ENCODE measurements around the gene SLC35F5. TPM values are rescaled to one million over a fixed set of nuclear protein-coding genes. Genes with fewer than 3 reads are reported as not detected.
"Not testable (repeated sequence)": the region's sequence is repeated elsewhere in the genome, so short reads cannot be mapped to it uniquely, and the experiment has no call there.

Gene SLC35F5
- total and polyA plus RNA-seq, 4 donors, result 15.3 to 70.8 (median 44.6) TPM

GRCh38 chr2:113698251-113698650, 58.2 kb downstream of the SLC35F5 start:
- not testable (repeated sequence) for H3K9ac ChIP-seq (ENCODE audit: low read depth in 1 of 2, low read length in 2 of 2); H3K4me1 ChIP-seq (ENCODE audit: control insufficient read depth in 4 of 4, insufficient read depth in 4 of 4, low read length in 3 of 4); H3K4me3 ChIP-seq (ENCODE audit: low read depth in 1 of 3, low read length in 3 of 3); H3K36me3 ChIP-seq (ENCODE audit: control insufficient read depth in 4 of 4, insufficient read depth in 3 of 4, low read depth in 1 of 4, low read length in 3 of 4); DNase-seq (ENCODE audit: low spot score); H3K27me3 ChIP-seq (ENCODE audit: control insufficient read depth in 4 of 4, insufficient read depth in 4 of 4, low read length in 3 of 4); H3K9me3 ChIP-seq (ENCODE audit: control insufficient read depth in 4 of 4, low read length in 3 of 4); H3K27ac ChIP-seq (ENCODE audit: low read depth in 1 of 2, low read length in 2 of 2)
- 97% methylated on average over 2 of the region's 2 CpGs for WGBS

DNA sequence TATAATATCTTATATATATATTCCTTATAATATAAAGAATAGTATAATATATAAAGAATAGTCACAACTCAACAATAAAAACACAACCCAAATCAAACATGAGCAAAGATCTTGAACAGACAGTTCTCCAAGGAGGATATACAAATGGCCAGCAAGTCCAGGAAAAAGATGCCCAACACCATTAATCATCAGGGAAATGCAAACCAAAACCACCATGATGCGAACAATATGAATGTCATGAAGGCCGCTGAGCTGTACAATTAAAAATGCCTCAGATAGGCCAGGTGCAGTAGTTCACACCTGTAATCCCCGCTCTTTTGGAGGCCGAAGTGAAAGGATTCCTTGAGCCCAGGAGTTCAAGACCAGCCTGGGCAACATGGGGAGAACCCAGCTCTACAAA, 58.9 kb downstream of the SLC35F5 start:
- Histone ChIP-seq H3K9me3 (ENCODE audit: control insufficient read depth in 4 of 4, low read length in 3 of 4) (no peaks in the 10 kb centered on the region), H3K4me3 (ENCODE audit: low read depth in 1 of 3, low read length in 3 of 3) (no peak overlapping the region), H3K36me3 (ENCODE audit: control insufficient read depth in 4 of 4, insufficient read depth in 3 of 4, low read depth in 1 of 4, low read length in 3 of 4) (no peaks in the 10 kb centered on the region), H3K27me3 (ENCODE audit: control insufficient read depth in 4 of 4, insufficient read depth in 4 of 4, low read length in 3 of 4) (no peaks in the 10 kb centered on the region), H3K27ac (ENCODE audit: low read depth in 1 of 2, low read length in 2 of 2) (no peak overlapping the region), H3K4me1 (ENCODE audit: control insufficient read depth in 4 of 4, insufficient read depth in 4 of 4, low read length in 3 of 4) (peaks cover 0 to 3% (median 0%) of the 10 kb centered on the region in 4 donors), H3K9ac (ENCODE audit: low read depth in 1 of 2, low read length in 2 of 2) (no peak overlapping the region)
- TF ChIP-seq HNF4G (IDR thresholded peaks at IDR 0.05) (no peak), SP1 (IDR thresholded peaks at IDR 0.05) (no peak), GABPA (IDR thresholded peaks at IDR 0.05 in 1 of 2, conservative IDR thresholded peaks at IDR 0.05 in 1 of 2) (no peak), FOXA1 (IDR thresholded peaks at IDR 0.05) (no peak), RXRA (IDR thresholded peaks at IDR 0.05) (no peak), MAX (IDR thresholded peaks at IDR 0.05) (no peak), EGR1 (IDR thresholded peaks at IDR 0.05; ENCODE audit: low read depth in 2 of 2) (no peak), JUND (IDR thresholded peaks at IDR 0.05) (no peak), NR2F2 (IDR thresholded peaks at IDR 0.05) (no peak), TAF1 (conservative IDR thresholded peaks at IDR 0.05) (no peak)
- TF ChIP-seq, protein P1, sequence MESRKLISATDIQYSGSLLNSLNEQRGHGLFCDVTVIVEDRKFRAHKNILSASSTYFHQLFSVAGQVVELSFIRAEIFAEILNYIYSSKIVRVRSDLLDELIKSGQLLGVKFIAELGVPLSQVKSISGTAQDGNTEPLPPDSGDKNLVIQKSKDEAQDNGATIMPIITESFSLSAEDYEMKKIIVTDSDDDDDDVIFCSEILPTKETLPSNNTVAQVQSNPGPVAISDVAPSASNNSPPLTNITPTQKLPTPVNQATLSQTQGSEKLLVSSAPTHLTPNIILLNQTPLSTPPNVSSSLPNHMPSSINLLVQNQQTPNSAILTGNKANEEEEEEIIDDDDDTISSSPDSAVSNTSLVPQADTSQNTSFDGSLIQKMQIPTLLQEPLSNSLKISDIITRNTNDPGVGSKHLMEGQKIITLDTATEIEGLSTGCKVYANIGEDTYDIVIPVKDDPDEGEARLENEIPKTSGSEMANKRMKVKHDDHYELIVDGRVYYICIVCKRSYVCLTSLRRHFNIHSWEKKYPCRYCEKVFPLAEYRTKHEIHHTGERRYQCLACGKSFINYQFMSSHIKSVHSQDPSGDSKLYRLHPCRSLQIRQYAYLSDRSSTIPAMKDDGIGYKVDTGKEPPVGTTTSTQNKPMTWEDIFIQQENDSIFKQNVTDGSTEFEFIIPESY (IDR thresholded peaks at IDR 0.05), result no peak
- TF ChIP-seq, protein P2, sequence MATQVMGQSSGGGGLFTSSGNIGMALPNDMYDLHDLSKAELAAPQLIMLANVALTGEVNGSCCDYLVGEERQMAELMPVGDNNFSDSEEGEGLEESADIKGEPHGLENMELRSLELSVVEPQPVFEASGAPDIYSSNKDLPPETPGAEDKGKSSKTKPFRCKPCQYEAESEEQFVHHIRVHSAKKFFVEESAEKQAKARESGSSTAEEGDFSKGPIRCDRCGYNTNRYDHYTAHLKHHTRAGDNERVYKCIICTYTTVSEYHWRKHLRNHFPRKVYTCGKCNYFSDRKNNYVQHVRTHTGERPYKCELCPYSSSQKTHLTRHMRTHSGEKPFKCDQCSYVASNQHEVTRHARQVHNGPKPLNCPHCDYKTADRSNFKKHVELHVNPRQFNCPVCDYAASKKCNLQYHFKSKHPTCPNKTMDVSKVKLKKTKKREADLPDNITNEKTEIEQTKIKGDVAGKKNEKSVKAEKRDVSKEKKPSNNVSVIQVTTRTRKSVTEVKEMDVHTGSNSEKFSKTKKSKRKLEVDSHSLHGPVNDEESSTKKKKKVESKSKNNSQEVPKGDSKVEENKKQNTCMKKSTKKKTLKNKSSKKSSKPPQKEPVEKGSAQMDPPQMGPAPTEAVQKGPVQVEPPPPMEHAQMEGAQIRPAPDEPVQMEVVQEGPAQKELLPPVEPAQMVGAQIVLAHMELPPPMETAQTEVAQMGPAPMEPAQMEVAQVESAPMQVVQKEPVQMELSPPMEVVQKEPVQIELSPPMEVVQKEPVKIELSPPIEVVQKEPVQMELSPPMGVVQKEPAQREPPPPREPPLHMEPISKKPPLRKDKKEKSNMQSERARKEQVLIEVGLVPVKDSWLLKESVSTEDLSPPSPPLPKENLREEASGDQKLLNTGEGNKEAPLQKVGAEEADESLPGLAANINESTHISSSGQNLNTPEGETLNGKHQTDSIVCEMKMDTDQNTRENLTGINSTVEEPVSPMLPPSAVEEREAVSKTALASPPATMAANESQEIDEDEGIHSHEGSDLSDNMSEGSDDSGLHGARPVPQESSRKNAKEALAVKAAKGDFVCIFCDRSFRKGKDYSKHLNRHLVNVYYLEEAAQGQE (IDR thresholded peaks at IDR 0.05), result no peak
- WGBS, result 96% methylated on average over 4 of the region's 4 CpGs
- no peak for DNase-seq (ENCODE audit: low spot score)

- 78% methylated on average over 9 of the region's 9 CpGs for WGBS
- no peak for DNase-seq (ENCODE audit: low spot score)
- Histone ChIP-seq H3K27ac (ENCODE audit: low read depth in 1 of 2, low read length in 2 of 2) (no peak overlapping the region), H3K9me3 (ENCODE audit: control insufficient read depth in 4 of 4, low read length in 3 of 4) (no peaks in the 10 kb centered on the region), H3K4me1 (ENCODE audit: control insufficient read depth in 4 of 4, insufficient read depth in 4 of 4, low read length in 3 of 4) (peaks cover 0 to 3% (median 0%) of the 10 kb centered on the region in 4 donors), H3K9ac (ENCODE audit: low read depth in 1 of 2, low read length in 2 of 2) (no peak overlapping the region), H3K4me3 (ENCODE audit: low read depth in 1 of 3, low read length in 3 of 3) (no peak overlapping the region), H3K27me3 (ENCODE audit: control insufficient read depth in 4 of 4, insufficient read depth in 4 of 4, low read length in 3 of 4) (no peaks in the 10 kb centered on the region), H3K36me3 (ENCODE audit: control insufficient read depth in 4 of 4, insufficient read depth in 3 of 4, low read depth in 1 of 4, low read length in 3 of 4) (no peaks in the 10 kb centered on the region)
- TF ChIP-seq FOXA1 (IDR thresholded peaks at IDR 0.05), result no peak
- no peak for TF ChIP-seq SP1 (IDR thresholded peaks at IDR 0.05)
- TF ChIP-seq HNF4A (conservative IDR thresholded peaks at IDR 0.05), result no peak
- TF ChIP-seq, protein P3, sequence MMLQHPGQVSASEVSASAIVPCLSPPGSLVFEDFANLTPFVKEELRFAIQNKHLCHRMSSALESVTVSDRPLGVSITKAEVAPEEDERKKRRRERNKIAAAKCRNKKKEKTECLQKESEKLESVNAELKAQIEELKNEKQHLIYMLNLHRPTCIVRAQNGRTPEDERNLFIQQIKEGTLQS (IDR thresholded peaks at IDR 0.05), result no peak
- no peak for TF ChIP-seq HNF4G (IDR thresholded peaks at IDR 0.05)
- TF ChIP-seq CTCF (IDR thresholded peaks at IDR 0.05; ENCODE audit: low read depth, low read length, missing input control), result no peak
Observed at GRCh38 chr2:113694438-113694837, 62.0 kb downstream of the SLC35F5 start.

All from liver (tissue), 9 donors.